AG09309 (cell line): Measurements from ENCODE around the gene CGB2.
"Not testable (repeated sequence)": the region's sequence is repeated elsewhere in the genome, so short reads cannot be mapped to it uniquely, and the experiment has no call there.

Source experiments
- DNase-seq: peaks from one replicate; pipeline ENCODE4 v3.0.0-alpha.2; 2010; ENCODE audit warnings: low read depth
- H3K4me3 ChIP-seq: 2 replicates; pipeline ENCODE4 v1.5.1; 2011; ENCODE audit warnings: mild to moderate bottlenecking, low read depth, low read length, moderate library complexity; ENCODE audit not compliant: control insufficient read depth
- CTCF ChIP-seq: IDR thresholded peaks from 2 replicates; pipeline ENCODE4 v1.5.1; 2011; ENCODE audit warnings: mild to moderate bottlenecking, low read depth, low read length, inconsistent platforms; ENCODE audit not compliant: insufficient read depth, control insufficient read depth; ENCODE audit errors: missing control alignments

Gene CGB2

GRCh38 chr19:49022116-49022515 is 9.6 kb upstream of the CGB2 start:
- H3K4me3 ChIP-seq: no peak overlapping the region
- DNase-seq: no peak
- no peak for TF ChIP-seq CTCF

GRCh38 chr19:49024233-49024632 is 7.5 kb upstream of the CGB2 start, which contains the start of gene CGB3:
Gene CGB3 (minus strand): TSS chr19:49024333. CDS start chr19:49023971, 362 bp downstream.
- not testable (repeated sequence) for H3K4me3 ChIP-seq, DNase-seq

- not testable (repeated sequence) for H3K4me3 ChIP-seq, DNase-seq
These were observed 6.6 kb upstream of the CGB2 start for GRCh38 chr19:49025088-49025487.

- not testable (repeated sequence) for DNase-seq, H3K4me3 ChIP-seq
These were observed 6.1 kb upstream of the CGB2 start for GRCh38 chr19:49025599-49025998.

GRCh38 chr19:49028686-49029085 is 3.0 kb upstream of the CGB2 start:
- not testable (repeated sequence) for H3K4me3 ChIP-seq, DNase-seq

GRCh38 chr19:49029749-49030148 is 1.9 kb upstream of the CGB2 start:
- DNase-seq, H3K4me3 ChIP-seq: not testable (repeated sequence)

- DNase-seq, H3K4me3 ChIP-seq: not testable (repeated sequence)
These were observed 1.4 kb upstream of the CGB2 start for GRCh38 chr19:49030323-49030722.

GRCh38 chr19:49036815-49037214 is 5.1 kb downstream of the CGB2 start, which contains the start of gene CGB1:
Gene CGB1 (minus strand): TSS chr19:49036895. CDS start chr19:49036711, 184 bp downstream.
- DNase-seq, H3K4me3 ChIP-seq: not testable (repeated sequence)
- TF ChIP-seq CTCF: peak; percentile 33

GRCh38 chr19:49038111-49038510 is 6.4 kb downstream of the CGB2 start:
- not testable (repeated sequence) for DNase-seq, H3K4me3 ChIP-seq

GRCh38 chr19:49038557-49039276 is 7.0 kb downstream of the CGB2 start:
- not testable (repeated sequence) for DNase-seq, H3K4me3 ChIP-seq

- H3K4me3 ChIP-seq, DNase-seq: not testable (repeated sequence)
These were observed 8.0 kb downstream of the CGB2 start for GRCh38 chr19:49039736-49040135.

GRCh38 chr19:49042177-49042576 is 10.5 kb downstream of the CGB2 start:
- no peak overlapping the region for H3K4me3 ChIP-seq
- no peak for TF ChIP-seq CTCF
- no peak for DNase-seq

GRCh38 chr19:49042666-49043065 is 11.0 kb downstream of the CGB2 start:
- H3K4me3 ChIP-seq, DNase-seq: not testable (repeated sequence)

GRCh38 chr19:49043548-49043947 is 11.9 kb downstream of the CGB2 start, which contains the start of gene CGB5:
Gene CGB5 (plus strand): TSS chr19:49043848. CDS start chr19:49044210, 362 bp downstream.
- DNase-seq, H3K4me3 ChIP-seq: not testable (repeated sequence)

- DNase-seq, H3K4me3 ChIP-seq: not testable (repeated sequence)
These were observed 17.3 kb downstream of the CGB2 start, which contains the start of gene CGB8 for GRCh38 chr19:49049011-49049410. Gene CGB8 (minus strand): TSS chr19:49049111. CDS start chr19:49048739, 372 bp downstream.

- not testable (repeated sequence) for DNase-seq, H3K4me3 ChIP-seq
These were observed 18.1 kb downstream of the CGB2 start for GRCh38 chr19:49049834-49050233.
